Gastroesophageal sphincter (tissue), 3 donors: ENCODE data around the gene KLHDC9.

ENCODE experiments used
- EP300 ChIP-seq: sonication (generic); formaldehyde crosslinking; IDR thresholded peaks from one replicate; pipeline ENCODE4 v1.6.1; 2017; ENCODE audit warnings: antibody characterized with exemption, mild to moderate bottlenecking
- POLR2A ChIP-seq, 2 donors: fragments of 450-650 bp; IDR thresholded peaks; one replicate each; pipeline ENCODE4 v1.6.1; 2017; ENCODE audit warnings: antibody characterized with exemption in 2 of 2, mild to moderate bottlenecking in 2 of 2, moderate library complexity in 1 of 2
- POLR2AphosphoS5 ChIP-seq: sonication (generic); formaldehyde crosslinking; IDR thresholded peaks from one replicate; pipeline ENCODE4 v1.6.1; 2017; ENCODE audit warnings: antibody characterized with exemption
- TF ChIP-seq, protein P1 (sequence below), 4 experiments: fragments of 200-600 bp in 2 of 4; fragments of 450-650 bp in 2 of 4; sonication (generic) in 1 of 4; IDR thresholded peaks; one replicate each; pipeline ENCODE4 v1.5.1; 2017 to 2019; ENCODE audit warnings: antibody characterized with exemption in 4 of 4, mild to moderate bottlenecking in 2 of 4, moderate library complexity in 2 of 4

DNA sequence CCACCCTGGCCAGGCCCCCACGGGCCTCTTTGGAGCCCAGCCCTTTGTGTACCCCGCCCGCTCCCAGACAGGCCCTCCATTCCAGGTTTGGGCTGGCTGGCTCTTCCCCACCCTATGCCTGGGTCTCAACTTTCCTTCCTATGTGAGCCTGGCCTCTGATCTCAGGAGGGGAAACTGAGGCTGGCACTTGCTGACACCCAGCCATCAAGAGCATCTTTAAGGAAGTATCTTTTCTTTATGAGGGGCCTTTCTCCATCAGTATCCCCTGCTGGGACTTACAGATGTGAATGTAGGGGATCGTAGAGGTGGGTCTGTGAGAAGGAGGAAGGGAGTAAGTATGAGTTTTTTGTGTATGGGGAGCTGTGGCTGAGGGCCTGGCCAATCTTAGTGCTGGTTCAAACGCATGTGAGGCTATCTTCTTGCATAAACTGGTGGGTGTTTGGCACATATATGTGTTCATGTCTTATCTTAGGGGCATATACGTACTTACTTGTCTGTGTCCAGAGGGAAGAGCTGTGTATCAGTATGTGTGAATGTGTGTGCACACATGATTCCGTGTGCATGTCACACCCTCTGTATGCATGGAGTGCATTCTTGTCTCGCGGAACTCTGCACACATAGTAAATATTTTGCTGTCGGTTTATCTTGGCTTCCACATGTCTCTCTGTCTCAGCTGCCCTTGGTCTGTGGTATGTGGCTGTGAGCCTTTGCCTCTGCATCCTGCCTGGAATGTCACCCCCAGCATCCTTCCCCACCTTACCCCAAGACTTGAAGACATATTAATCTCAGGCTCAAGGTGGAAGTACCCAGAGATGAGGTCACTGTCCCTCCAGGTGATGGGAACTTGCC lies 14.2 kb upstream of the KLHDC9 start:
- TF ChIP-seq POLR2A (IDR thresholded peaks at IDR 0.05) (no peak), POLR2AphosphoS5 (no peak), EP300 (no peak)
- TF ChIP-seq, protein P1, sequence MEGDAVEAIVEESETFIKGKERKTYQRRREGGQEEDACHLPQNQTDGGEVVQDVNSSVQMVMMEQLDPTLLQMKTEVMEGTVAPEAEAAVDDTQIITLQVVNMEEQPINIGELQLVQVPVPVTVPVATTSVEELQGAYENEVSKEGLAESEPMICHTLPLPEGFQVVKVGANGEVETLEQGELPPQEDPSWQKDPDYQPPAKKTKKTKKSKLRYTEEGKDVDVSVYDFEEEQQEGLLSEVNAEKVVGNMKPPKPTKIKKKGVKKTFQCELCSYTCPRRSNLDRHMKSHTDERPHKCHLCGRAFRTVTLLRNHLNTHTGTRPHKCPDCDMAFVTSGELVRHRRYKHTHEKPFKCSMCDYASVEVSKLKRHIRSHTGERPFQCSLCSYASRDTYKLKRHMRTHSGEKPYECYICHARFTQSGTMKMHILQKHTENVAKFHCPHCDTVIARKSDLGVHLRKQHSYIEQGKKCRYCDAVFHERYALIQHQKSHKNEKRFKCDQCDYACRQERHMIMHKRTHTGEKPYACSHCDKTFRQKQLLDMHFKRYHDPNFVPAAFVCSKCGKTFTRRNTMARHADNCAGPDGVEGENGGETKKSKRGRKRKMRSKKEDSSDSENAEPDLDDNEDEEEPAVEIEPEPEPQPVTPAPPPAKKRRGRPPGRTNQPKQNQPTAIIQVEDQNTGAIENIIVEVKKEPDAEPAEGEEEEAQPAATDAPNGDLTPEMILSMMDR (IDR thresholded peaks at IDR 0.05) = no peak
